GM12865 (cell line): ENCODE results near the gene RGPD3.

Experiments used
- DNase-seq: peaks from one replicate; pipeline ENCODE4 v3.0.0; 2010; ENCODE audit warnings: low read depth
- H3K4me3 ChIP-seq: 2 replicates; pipeline ENCODE4 v1.5.1; 2011; ENCODE audit warnings: mild to moderate bottlenecking, low read depth, low read length, control low read depth
- CTCF ChIP-seq: IDR thresholded peaks from 2 replicates; pipeline ENCODE4 v1.5.1; 2011; ENCODE audit warnings: low read length, control low read depth, low read depth, inconsistent platforms; ENCODE audit not compliant: insufficient read depth; ENCODE audit errors: missing control alignments

RGPD3 gene

GRCh38 chr2:106353676-106354075 lies 114.5 kb downstream of the RGPD3 start:
- TF ChIP-seq CTCF, result no peak
- H3K4me3 ChIP-seq, result no peak overlapping the region
- no peak for DNase-seq

DNA sequence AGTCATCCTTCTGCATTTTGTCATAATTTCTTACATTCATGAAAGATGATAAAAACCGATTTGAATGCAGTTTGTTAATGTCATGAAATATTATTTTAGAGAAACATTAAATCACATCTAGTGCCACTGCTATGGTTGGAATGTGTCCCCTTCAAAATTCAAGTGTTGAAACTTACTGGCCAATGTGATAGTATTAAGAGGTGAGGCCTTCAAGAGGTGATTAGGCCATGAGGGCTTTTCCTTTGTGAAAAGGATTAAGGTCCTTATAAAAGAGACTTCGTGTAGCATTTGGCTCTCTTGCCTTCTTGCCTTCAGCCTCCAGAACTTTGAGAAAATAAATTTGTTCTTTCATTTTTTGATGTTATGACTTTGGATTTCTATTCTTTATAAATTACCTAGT lies 117.2 kb downstream of the RGPD3 start:
- H3K4me3 ChIP-seq, result no peak overlapping the region
- DNase-seq, result no peak
- no peak for TF ChIP-seq CTCF

- TF ChIP-seq CTCF, result no peak
- no peak overlapping the region for H3K4me3 ChIP-seq
- no peak for DNase-seq
Observed at GRCh38 chr2:106344302-106344701, 123.9 kb downstream of the RGPD3 start.

DNA sequence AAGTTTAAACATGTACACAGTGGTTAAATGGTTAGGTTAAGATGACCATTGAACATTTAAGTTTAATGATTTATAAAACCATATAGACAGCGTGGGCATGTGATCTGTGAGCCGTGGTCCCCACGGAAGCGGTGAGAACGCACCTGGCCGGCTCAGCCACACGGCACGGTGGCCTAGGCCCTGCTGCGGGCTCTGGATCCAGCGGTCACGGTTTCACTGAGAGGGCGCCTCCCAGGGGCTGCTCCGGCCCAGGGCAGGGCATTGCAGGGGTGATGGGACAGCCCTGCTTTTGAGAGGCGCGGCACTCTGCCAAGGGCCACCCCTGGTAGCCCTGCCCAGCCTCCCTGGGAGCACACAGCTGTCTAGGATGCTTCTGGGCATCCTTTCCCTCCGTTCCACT lies 124.9 kb downstream of the RGPD3 start:
- no peak for TF ChIP-seq CTCF
- DNase-seq, result no peak
- H3K4me3 ChIP-seq, result no peak overlapping the region

- no peak for DNase-seq
- TF ChIP-seq CTCF, result no peak
- H3K4me3 ChIP-seq, result no peak overlapping the region
Observed at GRCh38 chr2:106342831-106343251, 125.4 kb downstream of the RGPD3 start.

DNA sequence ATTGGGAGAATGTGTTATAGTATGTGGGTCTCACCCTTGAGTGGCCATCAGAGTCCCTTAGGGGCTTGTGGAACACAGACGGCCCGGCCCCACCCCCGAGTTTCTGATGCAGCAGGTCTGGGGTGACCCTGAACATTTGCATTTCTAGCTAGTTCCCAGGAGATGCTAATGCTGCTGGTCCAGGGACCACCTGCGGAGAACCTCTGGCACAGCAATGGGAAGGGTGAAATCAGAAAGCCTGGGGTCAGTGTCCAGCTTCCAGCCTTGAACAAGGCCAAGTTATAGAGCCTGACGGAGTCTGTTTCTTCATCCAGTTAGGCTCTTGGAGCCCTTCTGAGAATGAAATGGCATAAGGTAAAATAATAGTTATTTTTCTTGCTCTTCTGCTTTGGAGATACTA lies 126.5 kb downstream of the RGPD3 start:
- DNase-seq, result no peak
- no peak for TF ChIP-seq CTCF
- no peak overlapping the region for H3K4me3 ChIP-seq
